Measurements from ENCODE around the gene PBX4.

DNA sequence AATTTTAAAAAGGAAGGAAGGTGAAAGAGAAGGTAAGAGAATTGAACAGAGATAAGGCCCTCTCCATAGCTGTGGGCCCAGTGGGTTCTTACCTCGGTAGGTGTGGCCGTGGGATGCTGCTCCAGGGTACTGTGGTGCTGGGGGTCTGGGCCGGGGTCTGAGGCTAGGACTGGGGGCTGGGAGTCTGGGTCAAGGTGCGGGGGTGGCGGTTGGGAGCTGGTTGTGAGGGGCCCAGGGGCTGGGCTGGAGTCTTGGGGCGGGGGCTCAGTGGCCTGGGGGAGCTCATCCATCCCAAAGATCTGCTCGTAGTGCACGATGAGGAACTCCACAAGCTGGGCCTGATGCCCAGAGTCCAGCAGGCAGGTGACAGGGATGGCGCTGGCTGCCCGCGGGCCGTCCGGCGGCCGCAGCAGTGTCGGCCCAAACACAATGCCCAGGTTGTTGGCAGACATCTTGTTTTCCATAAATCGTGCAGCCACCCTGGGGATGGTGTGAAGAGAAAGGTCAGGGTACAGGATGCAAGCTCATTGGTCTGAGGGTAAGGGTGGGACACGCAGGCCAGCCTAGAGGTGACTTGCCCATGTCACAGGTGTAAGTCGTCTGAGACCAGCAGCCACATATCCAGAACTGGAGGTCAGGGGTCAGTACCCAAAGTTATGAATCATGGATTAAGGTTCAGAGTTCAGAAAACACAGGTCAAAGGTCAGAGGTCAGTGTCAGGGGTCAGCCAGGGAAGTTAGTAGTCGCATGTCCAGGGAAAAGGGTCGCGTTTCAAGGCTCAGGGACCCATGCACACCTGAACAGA is 15.4 kb upstream of the PBX4 start:
- TF ChIP-seq, protein P1, sequence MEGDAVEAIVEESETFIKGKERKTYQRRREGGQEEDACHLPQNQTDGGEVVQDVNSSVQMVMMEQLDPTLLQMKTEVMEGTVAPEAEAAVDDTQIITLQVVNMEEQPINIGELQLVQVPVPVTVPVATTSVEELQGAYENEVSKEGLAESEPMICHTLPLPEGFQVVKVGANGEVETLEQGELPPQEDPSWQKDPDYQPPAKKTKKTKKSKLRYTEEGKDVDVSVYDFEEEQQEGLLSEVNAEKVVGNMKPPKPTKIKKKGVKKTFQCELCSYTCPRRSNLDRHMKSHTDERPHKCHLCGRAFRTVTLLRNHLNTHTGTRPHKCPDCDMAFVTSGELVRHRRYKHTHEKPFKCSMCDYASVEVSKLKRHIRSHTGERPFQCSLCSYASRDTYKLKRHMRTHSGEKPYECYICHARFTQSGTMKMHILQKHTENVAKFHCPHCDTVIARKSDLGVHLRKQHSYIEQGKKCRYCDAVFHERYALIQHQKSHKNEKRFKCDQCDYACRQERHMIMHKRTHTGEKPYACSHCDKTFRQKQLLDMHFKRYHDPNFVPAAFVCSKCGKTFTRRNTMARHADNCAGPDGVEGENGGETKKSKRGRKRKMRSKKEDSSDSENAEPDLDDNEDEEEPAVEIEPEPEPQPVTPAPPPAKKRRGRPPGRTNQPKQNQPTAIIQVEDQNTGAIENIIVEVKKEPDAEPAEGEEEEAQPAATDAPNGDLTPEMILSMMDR (IDR thresholded peaks at IDR 0.05): no peak
- no peak for TF ChIP-seq POLR2A (IDR thresholded peaks at IDR 0.05)

All from lower leg skin (tissue), 3 donors.